ENCODE data around the gene GIPC3.

Gene GIPC3

DNA sequence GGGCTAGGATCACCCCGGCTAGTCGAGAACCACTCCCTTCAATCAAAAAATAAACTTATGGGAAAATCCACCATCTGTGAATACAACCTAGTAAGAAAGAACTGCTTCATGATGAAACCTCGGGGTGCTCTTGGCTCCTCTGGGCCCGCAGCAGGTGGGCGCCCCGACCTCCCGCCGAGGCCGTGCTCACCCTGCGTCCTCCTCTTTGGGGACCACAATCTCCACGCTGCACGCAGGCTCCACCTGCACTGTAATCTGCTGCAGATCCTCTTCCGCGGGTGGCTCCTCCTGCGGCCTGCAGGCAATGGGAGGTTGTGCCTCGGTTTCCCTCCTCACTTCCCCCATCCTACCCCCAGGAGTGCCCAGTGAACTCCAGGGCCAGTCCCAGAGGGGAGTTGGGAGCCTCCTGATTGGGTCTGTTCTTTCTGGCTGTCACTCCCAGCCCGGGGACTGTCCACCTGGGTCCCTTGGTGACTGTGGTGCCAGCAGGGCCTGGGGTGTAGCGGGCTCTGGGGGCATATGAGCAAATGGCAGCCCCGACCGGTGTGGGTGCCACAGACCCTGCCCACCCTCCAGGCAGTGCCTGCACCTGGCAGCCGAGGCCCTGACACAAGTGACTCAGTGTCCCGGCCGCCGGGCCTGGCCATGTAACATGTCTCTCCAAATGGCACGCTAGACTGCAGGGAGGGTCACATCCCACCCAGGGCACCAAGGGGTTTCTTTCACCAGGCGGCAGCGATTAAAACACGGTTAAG lies 56.4 kb downstream of the GIPC3 start:
- no peak for DNase-seq

GRCh38 chr19:3642296-3642695 lies 57.0 kb downstream of the GIPC3 start:
- DNase-seq, result no peak

All from NCI-H510A treated with DMSO at 0.1 percent for 48 hours (cell line).